IMR-90 (cell line): ENCODE data around the gene SPINT2. TPM values are rescaled to one million over a fixed set of nuclear protein-coding genes. Genes with fewer than 3 reads are reported as not detected.

ENCODE experiments used
- ATAC-seq: fragments of 200-7000 bp; cut with Tn5 transposase; 2 replicates; pipeline ENCODE4 v1.9.1; 2020; ENCODE audit warnings: low read depth, mild to moderate bottlenecking, moderate library complexity
- BruUV-seq: library from RNA; stranded (reverse); fragments of 400-500 nt; replicated peaks from 2 replicates; lab custom pipeline; 2021; lab: Mats Ljungman, UMichigan
- CTCF ChIA-PET: fragments of 300-600 bp; formaldehyde crosslinking; extraction: SDS; loops from one replicate; lab custom pipeline; 2021; ENCODE audit warnings: antibody characterized with exemption; lab: Yijun Ruan, JAX
- POLR2A ChIA-PET: fragments of 300-600 bp; sonication (Branson Sonifier 250); formaldehyde crosslinking; loops from one replicate; lab custom pipeline; 2022; ENCODE audit warnings: antibody characterized with exemption; ENCODE audit not compliant: unreplicated experiment; lab: Charles Lee
- DNase-seq: peaks from one replicate; pipeline ENCODE4 v3.0.0; 2013
- H2AFZ ChIP-seq: replicated peaks from 2 replicates; pipeline ENCODE3; 2013; ENCODE audit warnings: low read length, mild to moderate bottlenecking; ENCODE audit not compliant: poor library complexity
- H2AK5ac ChIP-seq: 2 replicates; pipeline ENCODE4 v1.6.1; 2013; ENCODE audit warnings: low read depth, low read length, inconsistent platforms
- H2AK9ac ChIP-seq: replicated peaks from 2 replicates; pipeline ENCODE3; 2013; ENCODE audit warnings: mild to moderate bottlenecking, low read depth, low read length, moderate library complexity; ENCODE audit not compliant: poor library complexity
- H2BK120ac ChIP-seq: 2 replicates; pipeline ENCODE4 v1.6.1; 2013; ENCODE audit warnings: low read depth, low read length, inconsistent platforms
- H2BK15ac ChIP-seq: 3 replicates; pipeline ENCODE4 v1.6.1; 2013; ENCODE audit warnings: low read depth, low read length, inconsistent platforms
- H2BK20ac ChIP-seq: 2 replicates; pipeline ENCODE4 v1.6.1; 2013; ENCODE audit warnings: low read depth, mild to moderate bottlenecking, inconsistent platforms, low read length, moderate library complexity
- H2BK5ac ChIP-seq: 2 replicates; pipeline ENCODE4 v1.6.1; 2013; ENCODE audit warnings: mild to moderate bottlenecking, low read depth, low read length, inconsistent platforms; ENCODE audit not compliant: poor library complexity, severe bottlenecking
- H3K14ac ChIP-seq: replicated peaks from 2 replicates; pipeline ENCODE4 v1.6.1; 2013; ENCODE audit warnings: low read depth, low read length, inconsistent platforms
- H3K18ac ChIP-seq: 2 replicates; pipeline ENCODE4 v1.6.1; 2013; ENCODE audit warnings: low read depth, low read length, control low read depth
- H3K23ac ChIP-seq: 2 replicates; pipeline ENCODE4 v1.6.1; 2013; ENCODE audit warnings: low read depth, low read length, inconsistent platforms
- H3K27ac ChIP-seq: 2 replicates; pipeline ENCODE4 v1.5.1; 2013; ENCODE audit warnings: mild to moderate bottlenecking, control low read depth, low read length; ENCODE audit not compliant: insufficient read depth
- H3K27me3 ChIP-seq: 2 replicates; pipeline ENCODE4 v1.6.1; 2013; ENCODE audit warnings: low read length; ENCODE audit not compliant: control insufficient read depth, insufficient read depth
- H3K36me3 ChIP-seq: 2 replicates; pipeline ENCODE4 v1.6.1; 2013; ENCODE audit warnings: low read length, mixed read lengths; ENCODE audit not compliant: control insufficient read depth, insufficient read depth
- H3K4ac ChIP-seq: 2 replicates; pipeline ENCODE4 v1.6.1; 2013; ENCODE audit warnings: low read depth, low read length, inconsistent platforms
- H3K4me1 ChIP-seq: 2 replicates; pipeline ENCODE4 v1.6.1; 2013; ENCODE audit warnings: low read length, mixed read lengths; ENCODE audit not compliant: control insufficient read depth, insufficient read depth
- H3K4me2 ChIP-seq: 2 replicates; pipeline ENCODE4 v1.6.1; 2013; ENCODE audit warnings: low read depth, mild to moderate bottlenecking, control low read depth, low read length, moderate library complexity
- H3K4me3 ChIP-seq: 2 replicates; pipeline ENCODE4 v1.5.1; 2013; ENCODE audit warnings: low read depth, mild to moderate bottlenecking, control low read depth, low read length, moderate library complexity; ENCODE audit not compliant: insufficient read depth
- H3K56ac ChIP-seq: 2 replicates; pipeline ENCODE4 v1.6.1; 2013; ENCODE audit warnings: low read length, inconsistent platforms; ENCODE audit not compliant: insufficient read depth; ENCODE audit errors: extremely low read depth
- H3K79me1 ChIP-seq, 2 experiments: 2 replicates each; pipeline ENCODE4 v1.6.1; 2013; ENCODE audit warnings: low read length in 2 of 2, inconsistent platforms in 1 of 2, low read depth in 1 of 2
- H3K9ac ChIP-seq: 2 replicates; pipeline ENCODE4 v1.6.1; 2013; ENCODE audit warnings: low read depth, low read length, control low read depth
- H3K9me1 ChIP-seq: 2 replicates; pipeline ENCODE4 v1.6.1; 2013; ENCODE audit warnings: low read length, inconsistent platforms; ENCODE audit not compliant: insufficient read depth
- H3K9me3 ChIP-seq: 2 replicates; pipeline ENCODE4 v1.6.1; 2013; ENCODE audit warnings: low read length; ENCODE audit not compliant: control insufficient read depth, insufficient read depth
- H4K20me1 ChIP-seq: 2 replicates; pipeline ENCODE4 v1.6.1; 2013; ENCODE audit warnings: low read length, inconsistent platforms; ENCODE audit not compliant: insufficient read depth
- H4K5ac ChIP-seq: 2 replicates; pipeline ENCODE4 v1.6.1; 2013; ENCODE audit warnings: mild to moderate bottlenecking, low read depth, low read length, control low read depth
- H4K8ac ChIP-seq, 2 experiments: 2 replicates each; pipeline ENCODE4 v1.6.1; 2013; ENCODE audit warnings: low read depth in 2 of 2, low read length in 2 of 2, control low read depth in 1 of 2, inconsistent platforms in 1 of 2
- H4K91ac ChIP-seq: 2 replicates; pipeline ENCODE4 v1.6.1; 2013; ENCODE audit warnings: low read depth, low read length, inconsistent platforms; ENCODE audit not compliant: insufficient read depth
- BHLHE40 ChIP-seq: fragments of 150-350 bp; IDR thresholded peaks from 2 replicates; pipeline ENCODE4 v1.6.1; 2016; ENCODE audit warnings: mild to moderate bottlenecking, low read depth, low read length
- CEBPB ChIP-seq: IDR thresholded peaks from 2 replicates; pipeline ENCODE4 v1.6.1; 2012; ENCODE audit warnings: low read depth, low read length, improper control_type of control experiment
- CHD1 ChIP-seq: IDR thresholded peaks from 2 replicates; pipeline ENCODE4 v1.6.1; 2012; ENCODE audit warnings: low read depth, low read length, improper control_type of control experiment
- ELK1 ChIP-seq: fragments of 150-350 bp; IDR thresholded peaks from 2 replicates; pipeline ENCODE4 v1.6.1; 2016; ENCODE audit warnings: low read depth, mild to moderate bottlenecking, low read length, moderate library complexity, borderline replicate concordance
- FOS ChIP-seq: fragments of 150-350 bp; IDR thresholded peaks from 2 replicates; pipeline ENCODE4 v1.6.1; 2016; ENCODE audit warnings: low read depth, low read length
- MAFK ChIP-seq: IDR thresholded peaks from 2 replicates; pipeline ENCODE4 v1.6.1; 2012; ENCODE audit warnings: low read depth, low read length, improper control_type of control experiment
- MAZ ChIP-seq: IDR thresholded peaks from 2 replicates; pipeline ENCODE4 v1.6.1; 2012; ENCODE audit warnings: low read depth, mild to moderate bottlenecking, low read length, improper control_type of control experiment, moderate library complexity, borderline replicate concordance
- MXI1 ChIP-seq: IDR thresholded peaks from 2 replicates; pipeline ENCODE4 v1.6.1; 2012; ENCODE audit warnings: low read depth, mild to moderate bottlenecking, low read length, moderate library complexity, borderline replicate concordance
- NFE2L2 ChIP-seq: fragments of 150-350 bp; IDR thresholded peaks from 2 replicates; pipeline ENCODE4 v1.6.1; 2016; ENCODE audit warnings: low read depth, mild to moderate bottlenecking, low read length
- POLR2A ChIP-seq: IDR thresholded peaks from 2 replicates; pipeline ENCODE4 v1.6.1; 2012; ENCODE audit warnings: mild to moderate bottlenecking, low read depth, low read length
- RAD21 ChIP-seq: IDR thresholded peaks from 2 replicates; pipeline ENCODE4 v1.6.1; 2012; ENCODE audit warnings: low read length, improper control_type of control experiment
- RCOR1 ChIP-seq: IDR thresholded peaks from 2 replicates; pipeline ENCODE4 v1.6.1; 2012; ENCODE audit warnings: mild to moderate bottlenecking, low read length, improper control_type of control experiment; ENCODE audit not compliant: insufficient replicate concordance
- RFX5 ChIP-seq: IDR thresholded peaks from 2 replicates; pipeline ENCODE4 v1.8.0; 2012; ENCODE audit warnings: low read depth, mild to moderate bottlenecking, low read length, moderate library complexity
- SMC3 ChIP-seq: fragments of 150-350 bp; IDR thresholded peaks from 2 replicates; pipeline ENCODE4 v1.6.1; 2016; ENCODE audit warnings: low read depth, mild to moderate bottlenecking, antibody characterized with exemption, low read length, moderate library complexity
- USF2 ChIP-seq: fragments of 150-350 bp; IDR thresholded peaks from 2 replicates; pipeline ENCODE4 v1.6.1; 2017; ENCODE audit warnings: mild to moderate bottlenecking, antibody characterized with exemption, low read length, low read depth
- WGBS, 2 experiments: methylation state at CpG; one replicate each; pipeline versions ENCODE4 v1.1.5 to v1.1.7; 2013; ENCODE audit warnings: missing lambda C conversion rate in 2 of 2; ENCODE audit not compliant: insufficient read length in 1 of 2; ENCODE audit errors: extremely low coverage in 2 of 2; 5-methylcytosine and 5-hydroxymethylcytosine counted together
- dilution Hi-C: fragments of 300-500 bp; cut with HindIII; formaldehyde crosslinking; loops from one replicate; pipeline ENCODE4 v1.14.3; 2018; ENCODE audit warnings: low sequenced_read_pairs; ENCODE audit not compliant: unreplicated experiment
- in situ Hi-C: fragments of 300-500 bp; cut with MboI; formaldehyde crosslinking; loops from 3 replicates; pipeline ENCODE4 v1.14.3; 2019; ENCODE audit warnings: low sequenced_read_pairs, inconsistent platforms, mixed read lengths
- intact Hi-C: fragments of 100-400 bp; cut with micrococcal nuclease; formaldehyde crosslinking; loops from 2 replicates; pipeline ENCODE4 v1.10.0; 2022
- polyA plus RNA-seq, 3 experiments: library from polyadenylated mRNA; depleted of rRNA; stranded (reverse); fragments of >200 nt; gene quantifications; 2 replicates each; pipeline ENCODE4 v1.2.3, GENCODE V29; 2012; ENCODE audit warnings: low replicate concordance in 1 of 3
- total RNA-seq: library from RNA; depleted of rRNA; stranded (reverse); fragments of >200 nt; gene quantifications from 2 replicates; pipeline ENCODE4 v1.2.3, GENCODE V29; 2012

Gene SPINT2
- total and polyA plus RNA-seq, 2 of the 4 experiments (the other 2 are of a cell fraction), result 0.54 to 1.2 TPM

- no peak overlapping the region for H4K5ac ChIP-seq
- no peaks in the 10 kb centered on the region for H3K9me3 ChIP-seq
- H3K9me1 ChIP-seq, result 0 out of 2 replicates have a peak, but pooled peaks cover 5% of the 10 kb centered on the region
- H2BK15ac ChIP-seq, result no peak overlapping the region
- ChIA-PET POLR2A (no interaction called here), CTCF (interaction anchor here (0.7 to 1.4 kb wide), 3 partner anchors 39 to 84 kb away, joined by 3 to 5 read pairs (median 5); no protein-coding TSS in a partner anchor)
- intact Hi-C loops, result no loop called here
- BruUV-seq, result no TSS peak
- WGBS, 2 experiments, result 40% methylated on average over 1 of the region's 6 CpGs; no CpG with 5 or more reads in 1 of the 2 experiments
- no peak overlapping the region for H2BK120ac ChIP-seq
- H4K8ac ChIP-seq, result peak overlapping the region in 1 of 2 experiments; percentile 5; a peak in 2 of 4 replicates
- H3K4me3 ChIP-seq, result no peak overlapping the region
- no peak overlapping the region for H3K27ac ChIP-seq
- peaks cover 6 to 20% of the 10 kb centered on the region in 2 experiments for H3K79me1 ChIP-seq
- no peak overlapping the region for H4K91ac ChIP-seq
- in situ Hi-C loops, result no loop called here
- no peak overlapping the region for H3K9ac ChIP-seq
- no peak overlapping the region for H3K23ac ChIP-seq
- H3K36me3 ChIP-seq, result no peaks in the 10 kb centered on the region
- no peaks in the 10 kb centered on the region for H4K20me1 ChIP-seq
- ATAC-seq, result no peak
- no peak for DNase-seq
- no peak overlapping the region for H3K56ac ChIP-seq
- peaks cover 6% of the 10 kb centered on the region for H3K4me1 ChIP-seq
- H3K14ac ChIP-seq, result no peak overlapping the region
- no peak for TF ChIP-seq RAD21
- no peak for TF ChIP-seq RCOR1
- no peak for TF ChIP-seq ELK1
- no peak for TF ChIP-seq CHD1
- TF ChIP-seq FOS, result no peak
- no peak for TF ChIP-seq MAZ
- no peak for TF ChIP-seq SMC3
- TF ChIP-seq MAFK, result no peak
- TF ChIP-seq CEBPB, result no peak
- TF ChIP-seq USF2, result no peak
- TF ChIP-seq BHLHE40, result no peak
- TF ChIP-seq POLR2A, result no peak
- no peak for TF ChIP-seq MXI1
- TF ChIP-seq NFE2L2, result no peak
- no peak for TF ChIP-seq RFX5
- no peak overlapping the region for H2AK9ac ChIP-seq
- H2BK20ac ChIP-seq, result no peak overlapping the region
- no peak overlapping the region for H3K18ac ChIP-seq
- H2BK5ac ChIP-seq, result no peak overlapping the region
- no peak overlapping the region for H2AFZ ChIP-seq
- no peak overlapping the region for H3K4me2 ChIP-seq
- H3K4ac ChIP-seq, result no peak overlapping the region
- dilution Hi-C loops, result no loop called here
- no peaks in the 10 kb centered on the region; the same call in 1 of the 2 replicates for H3K27me3 ChIP-seq
- H2AK5ac ChIP-seq, result no peak overlapping the region
Observed at GRCh38 chr19:38318660-38319059, 54.3 kb downstream of the SPINT2 start.
